Mesodermal cell (in vitro differentiated cells): Measurements from ENCODE around the gene FBXO8.
"Not testable (repeated sequence)": the region's sequence is repeated elsewhere in the genome, so short reads cannot be mapped to it uniquely, and the experiment has no call there.

Experiments used
- H3K27ac ChIP-seq: 2 replicates; pipeline ENCODE4 v1.7.0; 2013; ENCODE audit warnings: mild to moderate bottlenecking, low read depth, low read length, moderate library complexity; ENCODE audit not compliant: severe bottlenecking
- H3K36me3 ChIP-seq: 2 replicates; pipeline ENCODE4 v1.7.1; 2013; ENCODE audit warnings: mild to moderate bottlenecking, low read length, moderate library complexity; ENCODE audit not compliant: control insufficient read depth, insufficient read depth
- H3K4me1 ChIP-seq: one replicate; pipeline ENCODE4 v1.7.1; 2013; ENCODE audit warnings: mild to moderate bottlenecking, low read length; ENCODE audit not compliant: insufficient read depth, control insufficient read depth, poor library complexity, severe bottlenecking
- H3K4me3 ChIP-seq: 2 replicates; pipeline ENCODE4 v1.7.0; 2013; ENCODE audit warnings: low read length, control low read depth, mild to moderate bottlenecking; ENCODE audit not compliant: insufficient read depth, poor library complexity, severe bottlenecking; ENCODE audit errors: extremely low read depth
- H3K9me3 ChIP-seq: 2 replicates; pipeline ENCODE4 v1.7.1; 2013; ENCODE audit warnings: mild to moderate bottlenecking, low read length, moderate library complexity; ENCODE audit not compliant: control insufficient read depth
- WGBS, 2 experiments: methylation state at CpG; one replicate each; pipeline ENCODE4 v1.1.5; 2013; ENCODE audit warnings: missing lambda C conversion rate in 2 of 2; ENCODE audit not compliant: insufficient coverage in 2 of 2; 5-methylcytosine and 5-hydroxymethylcytosine counted together

FBXO8 gene

GRCh38 chr4:174314770-174315169 is 31.3 kb upstream of the FBXO8 start:
- Histone ChIP-seq H3K36me3 (peaks cover 12% of the 10 kb centered on the region), H3K4me1 (no peaks in the 10 kb centered on the region), H3K4me3 (no peak overlapping the region), H3K9me3 (no peaks in the 10 kb centered on the region), H3K27ac (no peak overlapping the region)
- 72 to 75% methylated on average over 2 to 3 of the region's 3 CpGs for WGBS, 2 experiments

- no peak overlapping the region for H3K4me3 ChIP-seq
- 80% methylated on average over 1 of the region's 3 CpGs; no CpG with 5 or more reads in 1 of the 2 experiments for WGBS, 2 experiments
- peaks cover 12% of the 10 kb centered on the region for H3K36me3 ChIP-seq
- no peaks in the 10 kb centered on the region for H3K9me3 ChIP-seq
- no peaks in the 10 kb centered on the region for H3K4me1 ChIP-seq
- H3K27ac ChIP-seq = no peak overlapping the region
These were observed 30.8 kb upstream of the FBXO8 start for GRCh38 chr4:174314274-174314673.

GRCh38 chr4:174312993-174313392 is 29.5 kb upstream of the FBXO8 start:
- Histone ChIP-seq H3K9me3 (no peaks in the 10 kb centered on the region), H3K4me3 (no peak overlapping the region), H3K27ac (no peak overlapping the region), H3K36me3 (peaks cover 15% of the 10 kb centered on the region), H3K4me1 (no peaks in the 10 kb centered on the region)
- WGBS, 2 experiments = 93 to 96% methylated on average over 2 of the region's 3 CpGs

- H3K4me3 ChIP-seq = no peak overlapping the region
- H3K27ac ChIP-seq = no peak overlapping the region
- H3K4me1 ChIP-seq = no peaks in the 10 kb centered on the region
- H3K36me3 ChIP-seq = peaks cover 21% of the 10 kb centered on the region
- H3K9me3 ChIP-seq = no peaks in the 10 kb centered on the region
- WGBS, 2 experiments = 94% methylated on average over 2 of the region's 4 CpGs; no CpG with 5 or more reads in 1 of the 2 experiments
These were observed 24.2 kb upstream of the FBXO8 start for GRCh38 chr4:174307694-174308093.

- 100% methylated on average over 1 of the region's 3 CpGs; no CpG with 5 or more reads in 1 of the 2 experiments for WGBS, 2 experiments
- Histone ChIP-seq H3K4me3 (no peak overlapping the region), H3K4me1 (no peaks in the 10 kb centered on the region), H3K27ac (no peak overlapping the region), H3K9me3 (no peaks in the 10 kb centered on the region), H3K36me3 (peaks cover 15% of the 10 kb centered on the region)
These were observed 22.5 kb upstream of the FBXO8 start for GRCh38 chr4:174305961-174306360.

GRCh38 chr4:174304664-174305063 is 21.2 kb upstream of the FBXO8 start:
- Histone ChIP-seq H3K36me3 (peaks cover 16% of the 10 kb centered on the region), H3K4me3 (no peak overlapping the region), H3K4me1 (no peaks in the 10 kb centered on the region), H3K27ac (no peak overlapping the region), H3K9me3 (no peaks in the 10 kb centered on the region)
- no CpG with 5 or more reads among the region's 1 CpG for WGBS, 2 experiments

GRCh38 chr4:174303687-174304086 is 20.2 kb upstream of the FBXO8 start:
- Histone ChIP-seq H3K27ac (no peak overlapping the region), H3K9me3 (no peaks in the 10 kb centered on the region), H3K4me1 (no peaks in the 10 kb centered on the region), H3K36me3 (peaks cover 21% of the 10 kb centered on the region), H3K4me3 (no peak overlapping the region)
- WGBS, 2 experiments = no CpG with 5 or more reads among the region's 1 CpG

- peaks cover 11% of the 10 kb centered on the region for H3K9me3 ChIP-seq
- peaks cover 13% of the 10 kb centered on the region for H3K36me3 ChIP-seq
- 100% methylated on average over 2 of the region's 27 CpGs; no CpG with 5 or more reads in 1 of the 2 experiments for WGBS, 2 experiments
- H3K4me3 ChIP-seq, H3K4me1 ChIP-seq, H3K27ac ChIP-seq: not testable (repeated sequence)
These were observed 11.7 kb upstream of the FBXO8 start for GRCh38 chr4:174295142-174295541.

GRCh38 chr4:174294641-174295040 is 11.2 kb upstream of the FBXO8 start:
- H3K4me3 ChIP-seq, H3K27ac ChIP-seq, H3K4me1 ChIP-seq: not testable (repeated sequence)
- peaks cover 11% of the 10 kb centered on the region for H3K9me3 ChIP-seq
- no CpG with 5 or more reads among the region's 30 CpGs for WGBS, 2 experiments
- peaks cover 12% of the 10 kb centered on the region for H3K36me3 ChIP-seq

- Histone ChIP-seq H3K4me3 (no peak overlapping the region), H3K27ac (no peak overlapping the region), H3K4me1 (no peaks in the 10 kb centered on the region), H3K9me3 (peaks cover 11% of the 10 kb centered on the region), H3K36me3 (peaks cover 7% of the 10 kb centered on the region)
- WGBS, 2 experiments = no CpG with 5 or more reads among the region's 2 CpGs
These were observed 9.0 kb upstream of the FBXO8 start for GRCh38 chr4:174292473-174292872.

GRCh38 chr4:174286870-174287269 is 3.4 kb upstream of the FBXO8 start:
- no peaks in the 10 kb centered on the region for H3K4me1 ChIP-seq
- H3K36me3 ChIP-seq = no peaks in the 10 kb centered on the region
- no peak overlapping the region for H3K27ac ChIP-seq
- peaks cover 2% of the 10 kb centered on the region for H3K9me3 ChIP-seq
- 93 to 95% methylated on average over 2 to 3 of the region's 3 CpGs for WGBS, 2 experiments
- H3K4me3 ChIP-seq = no peak overlapping the region
